ENCODE measurements around the gene NAALADL2.

The NAALADL2 gene

GRCh38 chr3:175546115-175546514, 687.0 kb downstream of the NAALADL2 start:
- Histone ChIP-seq H3K4me3 (ENCODE audit: low read length) (no peak overlapping the region), H3K27ac (ENCODE audit: low read depth, low read length) (no peak overlapping the region), H3K27me3 (ENCODE audit: insufficient read depth, low read length, poor library complexity) (no peaks in the 10 kb centered on the region), H4K5ac (ENCODE audit: low read length) (no peak overlapping the region), H2BK15ac (replicated peaks; ENCODE audit: low read depth) (no peak overlapping the region), H3K4me2 (ENCODE audit: low read length) (no peak overlapping the region), H3K4ac (ENCODE audit: low read depth, low read length) (no peak overlapping the region), H3K23ac (ENCODE audit: low read length) (no peak overlapping the region), H3K79me1 (ENCODE audit: low read length) (no peaks in the 10 kb centered on the region), H2BK120ac (ENCODE audit: low read depth, low read length) (no peak overlapping the region), H2AK5ac (ENCODE audit: low read length) (no peak overlapping the region), H3K79me2 (ENCODE audit: control insufficient read depth, insufficient read depth, low read length) (no peaks in the 10 kb centered on the region), H3K36me3 (ENCODE audit: control insufficient read depth, insufficient read depth, low read length) (no peaks in the 10 kb centered on the region), H3K56ac (ENCODE audit: low read length) (no peak overlapping the region), H3K9ac (ENCODE audit: low read length) (no peak overlapping the region), H3K18ac (ENCODE audit: low read length) (no peak overlapping the region), H2BK5ac (ENCODE audit: low read length) (no peak overlapping the region), H3K4me1 (ENCODE audit: control insufficient read depth, low read depth, low read length) (no peaks in the 10 kb centered on the region), H4K8ac (ENCODE audit: low read depth, low read length) (no peak overlapping the region)
- WGBS (ENCODE audit: extremely low coverage, insufficient coverage, low lambda C conversion rate) = no CpG with 5 or more reads among the region's 4 CpGs
- no peak for DNase-seq

GRCh38 chr3:175552929-175553328, 693.8 kb downstream of the NAALADL2 start:
- no peak overlapping the region for H4K5ac ChIP-seq (ENCODE audit: low read length)
- no peak overlapping the region for H3K4me2 ChIP-seq (ENCODE audit: low read length)
- H2BK120ac ChIP-seq (ENCODE audit: low read depth, low read length) = no peak overlapping the region
- no peak overlapping the region for H2BK5ac ChIP-seq (ENCODE audit: low read length)
- no peak overlapping the region for H3K18ac ChIP-seq (ENCODE audit: low read length)
- no peaks in the 10 kb centered on the region for H3K27me3 ChIP-seq (ENCODE audit: insufficient read depth, low read length, poor library complexity)
- DNase-seq = no peak
- no peak overlapping the region for H2AK5ac ChIP-seq (ENCODE audit: low read length)
- no peak overlapping the region for H3K4ac ChIP-seq (ENCODE audit: low read depth, low read length)
- no peaks in the 10 kb centered on the region for H3K4me1 ChIP-seq (ENCODE audit: control insufficient read depth, low read depth, low read length)
- H3K36me3 ChIP-seq (ENCODE audit: control insufficient read depth, insufficient read depth, low read length) = no peaks in the 10 kb centered on the region
- no peak overlapping the region for H3K4me3 ChIP-seq (ENCODE audit: low read length)
- H2BK15ac ChIP-seq (replicated peaks; ENCODE audit: low read depth) = no peak overlapping the region
- H3K56ac ChIP-seq (ENCODE audit: low read length) = no peak overlapping the region
- H3K23ac ChIP-seq (ENCODE audit: low read length) = no peak overlapping the region
- H3K79me1 ChIP-seq (ENCODE audit: low read length) = no peaks in the 10 kb centered on the region
- H3K9ac ChIP-seq (ENCODE audit: low read length) = no peak overlapping the region
- H4K8ac ChIP-seq (ENCODE audit: low read depth, low read length) = no peak overlapping the region
- H3K79me2 ChIP-seq (ENCODE audit: control insufficient read depth, insufficient read depth, low read length) = no peaks in the 10 kb centered on the region
- no peak overlapping the region for H3K27ac ChIP-seq (ENCODE audit: low read depth, low read length)
- WGBS (ENCODE audit: extremely low coverage, insufficient coverage, low lambda C conversion rate) = no CpG with 5 or more reads among the region's 1 CpG

GRCh38 chr3:175554801-175555200, 695.7 kb downstream of the NAALADL2 start:
- Histone ChIP-seq H3K27me3 (ENCODE audit: insufficient read depth, low read length, poor library complexity) (no peaks in the 10 kb centered on the region), H3K56ac (ENCODE audit: low read length) (no peak overlapping the region), H3K27ac (ENCODE audit: low read depth, low read length) (no peak overlapping the region), H3K18ac (ENCODE audit: low read length) (no peak overlapping the region), H3K23ac (ENCODE audit: low read length) (no peak overlapping the region), H3K36me3 (ENCODE audit: control insufficient read depth, insufficient read depth, low read length) (no peaks in the 10 kb centered on the region), H4K5ac (ENCODE audit: low read length) (no peak overlapping the region), H3K9ac (ENCODE audit: low read length) (no peak overlapping the region), H3K4me2 (ENCODE audit: low read length) (no peak overlapping the region), H2BK120ac (ENCODE audit: low read depth, low read length) (no peak overlapping the region), H3K4ac (ENCODE audit: low read depth, low read length) (no peak overlapping the region), H2BK5ac (ENCODE audit: low read length) (no peak overlapping the region), H3K4me3 (ENCODE audit: low read length) (no peak overlapping the region), H3K4me1 (ENCODE audit: control insufficient read depth, low read depth, low read length) (no peaks in the 10 kb centered on the region), H4K8ac (ENCODE audit: low read depth, low read length) (no peak overlapping the region), H2AK5ac (ENCODE audit: low read length) (no peak overlapping the region), H3K79me1 (ENCODE audit: low read length) (no peaks in the 10 kb centered on the region), H3K79me2 (ENCODE audit: control insufficient read depth, insufficient read depth, low read length) (no peaks in the 10 kb centered on the region), H2BK15ac (replicated peaks; ENCODE audit: low read depth) (no peak overlapping the region)
- no peak for DNase-seq

- no peak overlapping the region for H2AK5ac ChIP-seq (ENCODE audit: low read length)
- H3K4me2 ChIP-seq (ENCODE audit: low read length) = no peak overlapping the region
These were observed 699.1 kb downstream of the NAALADL2 start for GRCh38 chr3:175558261-175558660.

GRCh38 chr3:175564363-175564762, 705.2 kb downstream of the NAALADL2 start:
- DNase-seq = no peak
- Histone ChIP-seq H3K18ac (ENCODE audit: low read length) (no peak overlapping the region), H2AK5ac (ENCODE audit: low read length) (no peak overlapping the region), H3K79me2 (ENCODE audit: control insufficient read depth, insufficient read depth, low read length) (no peaks in the 10 kb centered on the region), H2BK5ac (ENCODE audit: low read length) (no peak overlapping the region), H3K4ac (ENCODE audit: low read depth, low read length) (no peak overlapping the region), H3K79me1 (ENCODE audit: low read length) (no peaks in the 10 kb centered on the region), H3K4me1 (ENCODE audit: control insufficient read depth, low read depth, low read length) (no peaks in the 10 kb centered on the region), H3K23ac (ENCODE audit: low read length) (no peak overlapping the region), H3K36me3 (ENCODE audit: control insufficient read depth, insufficient read depth, low read length) (no peaks in the 10 kb centered on the region), H4K5ac (ENCODE audit: low read length) (no peak overlapping the region), H3K56ac (ENCODE audit: low read length) (no peak overlapping the region), H4K8ac (ENCODE audit: low read depth, low read length) (no peak overlapping the region), H3K9ac (ENCODE audit: low read length) (no peak overlapping the region), H3K27ac (ENCODE audit: low read depth, low read length) (no peak overlapping the region), H3K27me3 (ENCODE audit: insufficient read depth, low read length, poor library complexity) (no peaks in the 10 kb centered on the region), H3K4me2 (ENCODE audit: low read length) (no peak overlapping the region), H2BK15ac (replicated peaks; ENCODE audit: low read depth) (no peak overlapping the region), H3K4me3 (ENCODE audit: low read length) (no peak overlapping the region), H2BK120ac (ENCODE audit: low read depth, low read length) (no peak overlapping the region)

More at GRCh38 chr3:175558261-175558660, 699.1 kb downstream of the NAALADL2 start:
- no peak overlapping the region for H3K9ac ChIP-seq (ENCODE audit: low read length)
- no CpG with 5 or more reads among the region's 1 CpG for WGBS (ENCODE audit: extremely low coverage, insufficient coverage, low lambda C conversion rate)
- no peaks in the 10 kb centered on the region for H3K36me3 ChIP-seq (ENCODE audit: control insufficient read depth, insufficient read depth, low read length)
- no peak overlapping the region for H3K4me3 ChIP-seq (ENCODE audit: low read length)
- H3K56ac ChIP-seq (ENCODE audit: low read length) = no peak overlapping the region
- no peak overlapping the region for H2BK120ac ChIP-seq (ENCODE audit: low read depth, low read length)
- H3K27ac ChIP-seq (ENCODE audit: low read depth, low read length) = no peak overlapping the region
- no peak overlapping the region for H3K23ac ChIP-seq (ENCODE audit: low read length)
- no peak overlapping the region for H2BK5ac ChIP-seq (ENCODE audit: low read length)
- no peak overlapping the region for H4K5ac ChIP-seq (ENCODE audit: low read length)
- H3K4ac ChIP-seq (ENCODE audit: low read depth, low read length) = no peak overlapping the region
- no peaks in the 10 kb centered on the region for H3K79me2 ChIP-seq (ENCODE audit: control insufficient read depth, insufficient read depth, low read length)
- no peak overlapping the region for H4K8ac ChIP-seq (ENCODE audit: low read depth, low read length)
- H3K27me3 ChIP-seq (ENCODE audit: insufficient read depth, low read length, poor library complexity) = no peaks in the 10 kb centered on the region
- no peak for DNase-seq
- H3K79me1 ChIP-seq (ENCODE audit: low read length) = no peaks in the 10 kb centered on the region
- no peak overlapping the region for H2BK15ac ChIP-seq (replicated peaks; ENCODE audit: low read depth)
- H3K18ac ChIP-seq (ENCODE audit: low read length) = no peak overlapping the region
- H3K4me1 ChIP-seq (ENCODE audit: control insufficient read depth, low read depth, low read length) = no peaks in the 10 kb centered on the region

- H3K9ac ChIP-seq (ENCODE audit: low read length) = no peak overlapping the region
- no peak overlapping the region for H4K5ac ChIP-seq (ENCODE audit: low read length)
- no peaks in the 10 kb centered on the region for H3K79me2 ChIP-seq (ENCODE audit: control insufficient read depth, insufficient read depth, low read length)
- H3K79me1 ChIP-seq (ENCODE audit: low read length) = no peaks in the 10 kb centered on the region
- H3K27ac ChIP-seq (ENCODE audit: low read depth, low read length) = no peak overlapping the region
- H3K23ac ChIP-seq (ENCODE audit: low read length) = no peak overlapping the region
- H3K56ac ChIP-seq (ENCODE audit: low read length) = no peak overlapping the region
- no peak overlapping the region for H2BK5ac ChIP-seq (ENCODE audit: low read length)
- no peak overlapping the region for H3K4me3 ChIP-seq (ENCODE audit: low read length)
- no peak overlapping the region for H3K4me2 ChIP-seq (ENCODE audit: low read length)
- H2BK15ac ChIP-seq (replicated peaks; ENCODE audit: low read depth) = no peak overlapping the region
- H2AK5ac ChIP-seq (ENCODE audit: low read length) = no peak overlapping the region
- no peaks in the 10 kb centered on the region for H3K36me3 ChIP-seq (ENCODE audit: control insufficient read depth, insufficient read depth, low read length)
- H3K27me3 ChIP-seq (ENCODE audit: insufficient read depth, low read length, poor library complexity) = no peaks in the 10 kb centered on the region
- H3K18ac ChIP-seq (ENCODE audit: low read length) = no peak overlapping the region
- DNase-seq = no peak
- H4K8ac ChIP-seq (ENCODE audit: low read depth, low read length) = no peak overlapping the region
- no peak overlapping the region for H2BK120ac ChIP-seq (ENCODE audit: low read depth, low read length)
- H3K4ac ChIP-seq (ENCODE audit: low read depth, low read length) = no peak overlapping the region
- H3K4me1 ChIP-seq (ENCODE audit: control insufficient read depth, low read depth, low read length) = no peaks in the 10 kb centered on the region
These were observed 712.0 kb downstream of the NAALADL2 start for GRCh38 chr3:175571096-175571495.

All from mesendoderm (in vitro differentiated cells).